SK-N-SH (cell line): Measurements from ENCODE around the gene NPFFR1. TPM values are rescaled to one million over a fixed set of nuclear protein-coding genes. Genes with fewer than 3 reads are reported as not detected.

Experiments
- CTCF ChIA-PET: fragments of 300-600, 350-600 bp; formaldehyde crosslinking; extraction: SDS; loops from one replicate; lab custom pipeline; 2021; lab: Yijun Ruan, JAX
- POLR2A ChIA-PET: fragments of 350-600 bp; sonication (Branson Sonifier 250); formaldehyde crosslinking; extraction: SDS; loops from one replicate; lab custom pipeline; 2020; ENCODE audit warnings: antibody characterized with exemption, inconsistent platforms; lab: Yijun Ruan, JAX
- DNase-seq: peaks from one replicate; pipeline ENCODE4 v3.0.0; 2012
- H2AFZ ChIP-seq: fragments of 200-600 bp; sonication (generic); 2 replicates; pipeline ENCODE4 v1.8.1; 2016; ENCODE audit warnings: antibody characterized with exemption, mild to moderate bottlenecking, low read depth
- H3F3A ChIP-seq: fragments of 200-600 bp; sonication (generic); replicated peaks from 2 replicates; pipeline ENCODE3; 2016; ENCODE audit warnings: antibody characterized with exemption, mild to moderate bottlenecking; ENCODE audit not compliant: insufficient read depth
- H3K27ac ChIP-seq, 2 experiments: fragments of 200-500 bp in 1 of 2; fragments of 200-600 bp in 1 of 2; sonication (Bioruptor generic) in 1 of 2; sonication (generic), shearing (Covaris generic) in 1 of 2; 2 replicates each; pipeline versions ENCODE4 v1.5.1 to v1.6.1; 2014 to 2016; ENCODE audit warnings: low read depth in 2 of 2, inconsistent platforms in 1 of 2, low read length in 1 of 2, mild to moderate bottlenecking in 1 of 2, mixed read lengths in 1 of 2
- H3K27me3 ChIP-seq: fragments of 200-600 bp; sonication (generic), shearing (Covaris generic); 2 replicates; pipeline ENCODE4 v1.6.1; 2016; ENCODE audit warnings: mixed run types; ENCODE audit not compliant: insufficient read depth
- H3K36me3 ChIP-seq, 2 experiments: fragments of 200-500 bp in 1 of 2; fragments of 200-600 bp in 1 of 2; sonication (Bioruptor generic) in 1 of 2; sonication (generic) in 1 of 2; replicated peaks in 1 of 2; 2 replicates each; pipeline versions ENCODE3 to v1.5.1; 2014 to 2016; ENCODE audit warnings: low read length in 1 of 2, mild to moderate bottlenecking in 1 of 2; ENCODE audit not compliant: insufficient read depth in 2 of 2, control insufficient read depth in 1 of 2
- H3K4me1 ChIP-seq, 2 experiments: fragments of 200-500 bp in 1 of 2; fragments of 200-600 bp in 1 of 2; sonication (Bioruptor generic) in 1 of 2; sonication (generic), shearing (Covaris generic) in 1 of 2; 2 replicates each; pipeline versions ENCODE4 v1.5.1 to v1.6.1; 2014 to 2016; ENCODE audit warnings: low read depth in 1 of 2, low read length in 1 of 2, mixed run types in 1 of 2; ENCODE audit not compliant: insufficient read depth in 2 of 2, control insufficient read depth in 1 of 2
- H3K4me2 ChIP-seq: fragments of 200-600 bp; sonication (generic), shearing (Covaris generic); 2 replicates; pipeline ENCODE4 v1.6.1; 2017; ENCODE audit warnings: mixed run types
- H3K4me3 ChIP-seq, 2 experiments: fragments of 200-500 bp in 1 of 2; fragments of 200-600 bp in 1 of 2; sonication (Bioruptor generic) in 1 of 2; sonication (generic), shearing (Covaris generic) in 1 of 2; 2 replicates each; pipeline versions ENCODE4 v1.5.1 to v1.8.1; 2014 to 2016; ENCODE audit warnings: low read depth in 2 of 2, inconsistent platforms in 1 of 2, low read length in 1 of 2, mild to moderate bottlenecking in 1 of 2, mixed read lengths in 1 of 2, moderate library complexity in 1 of 2
- H3K79me2 ChIP-seq: fragments of 200-600 bp; sonication (generic); 2 replicates; pipeline ENCODE4 v1.8.1; 2017; ENCODE audit warnings: mild to moderate bottlenecking; ENCODE audit not compliant: insufficient read depth
- H3K9ac ChIP-seq: fragments of 200-600 bp; sonication (generic); 2 replicates; pipeline ENCODE4 v1.6.1; 2017; ENCODE audit warnings: mixed run types
- H3K9me2 ChIP-seq: fragments of 200-600 bp; sonication (generic); 2 replicates; pipeline ENCODE4 v1.6.1; 2017; ENCODE audit warnings: mixed run types
- H3K9me3 ChIP-seq: fragments of 200-600 bp; sonication (generic); 2 replicates; pipeline ENCODE4 v1.6.1; 2017; ENCODE audit warnings: mixed run types, mild to moderate bottlenecking, moderate library complexity
- H4K20me1 ChIP-seq: fragments of 200-600 bp; sonication (generic); 2 replicates; pipeline ENCODE4 v1.6.1; 2017; ENCODE audit warnings: mild to moderate bottlenecking, mixed run types; ENCODE audit not compliant: insufficient read depth
- CHD2 ChIP-seq: fragments of 150-350 bp; IDR thresholded peaks from 2 replicates; pipeline ENCODE4 v1.6.1; 2018; ENCODE audit warnings: low read length; ENCODE audit not compliant: partially characterized antibody
- FOSL2 ChIP-seq: IDR thresholded peaks from 2 replicates; pipeline ENCODE4 v1.4.0; 2012; ENCODE audit warnings: low read depth, mild to moderate bottlenecking, moderate library complexity, borderline replicate concordance
- GABPA ChIP-seq: IDR thresholded peaks from 2 replicates; pipeline ENCODE4 v1.4.0; 2012; ENCODE audit warnings: low read depth, mild to moderate bottlenecking
- GATA2 ChIP-seq: sonication (generic); formaldehyde crosslinking; IDR thresholded peaks from 2 replicates; pipeline ENCODE4 v1.5.0; 2020; ENCODE audit warnings: mild to moderate bottlenecking, missing genetic modification reagents
- MEF2A ChIP-seq: IDR thresholded peaks from 2 replicates; pipeline ENCODE4 v1.4.0; 2012; ENCODE audit warnings: low read depth, borderline replicate concordance
- RAD21 ChIP-seq: IDR thresholded peaks from 2 replicates; pipeline ENCODE4 v1.6.1; 2012; ENCODE audit warnings: mild to moderate bottlenecking, low read length
- RFX5 ChIP-seq: IDR thresholded peaks from 2 replicates; pipeline ENCODE4 v1.6.1; 2012; ENCODE audit warnings: mild to moderate bottlenecking, improper control_type of control experiment, low read length
- SMC3 ChIP-seq: IDR thresholded peaks from 2 replicates; pipeline ENCODE4 v1.6.1; 2012; ENCODE audit warnings: low read depth, low read length, improper control_type of control experiment
- YY1 ChIP-seq: IDR thresholded peaks from 2 replicates; pipeline ENCODE4 v1.4.0; 2012; ENCODE audit warnings: low read depth, mild to moderate bottlenecking
- WGBS: methylation state at CpG from one replicate; pipeline ENCODE4 v1.1.6; 2017; ENCODE audit warnings: low lambda C conversion rate; 5-methylcytosine and 5-hydroxymethylcytosine counted together
- polyA plus RNA-seq, 3 experiments: library from polyadenylated mRNA; depleted of rRNA; stranded (reverse); fragments of >200 nt; gene quantifications; 2 replicates each; pipeline ENCODE4 v1.2.3, GENCODE V29; 2012
- TF ChIP-seq, protein P1 (sequence below): IDR thresholded peaks from 2 replicates; pipeline ENCODE4 v1.4.0; 2012; ENCODE audit warnings: low read depth
- TF ChIP-seq, protein P2 (sequence below): fragments of 150-350 bp; IDR thresholded peaks from 2 replicates; pipeline ENCODE4 v1.6.1; 2016; ENCODE audit warnings: mild to moderate bottlenecking, low read depth, low read length
- TF ChIP-seq, protein P3 (sequence below): fragments of 150-350 bp; IDR thresholded peaks from 2 replicates; pipeline ENCODE4 v1.6.1; 2017; ENCODE audit warnings: antibody characterized with exemption, low read length, low read depth, borderline replicate concordance

Gene NPFFR1
- polyA plus RNA-seq, 1 of the 3 experiments (the other 2 are of a cell fraction): not detected

DNA sequence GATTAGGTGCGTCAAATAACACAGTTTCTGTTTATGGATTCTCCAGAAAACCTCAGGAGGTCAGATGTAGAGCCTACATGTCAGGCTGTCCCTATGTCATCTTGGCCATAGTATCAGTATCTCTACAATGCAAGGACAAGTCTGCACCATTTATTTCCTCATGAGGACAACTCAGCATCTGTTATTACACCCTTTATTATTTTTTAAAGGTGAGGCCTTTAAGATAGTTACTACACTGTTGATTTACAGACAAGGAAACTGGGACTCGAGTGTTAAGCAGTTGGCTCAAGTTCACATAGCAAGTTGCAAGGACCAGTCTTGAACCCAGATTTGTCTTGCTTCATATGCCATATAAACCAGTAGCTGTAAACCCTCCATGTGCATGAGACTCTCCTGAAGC lies 27.3 kb downstream of the NPFFR1 start:
- Histone ChIP-seq H3K4me1 (no peaks in the 10 kb centered on the region), H3K4me2 (no peak overlapping the region), H3K36me3 (no peaks in the 10 kb centered on the region), H3K27me3 (no peaks in the 10 kb centered on the region; the same call in 1 of the 2 replicates), H3K4me3 (no peak overlapping the region), H3K27ac (no peak overlapping the region), H4K20me1 (no peaks in the 10 kb centered on the region), H3F3A (no peaks in the 10 kb centered on the region), H3K79me2 (no peaks in the 10 kb centered on the region), H3K9ac (no peak overlapping the region), H3K9me2 (no peaks in the 10 kb centered on the region), H2AFZ (no peak overlapping the region), H3K9me3 (no peaks in the 10 kb centered on the region)
- TF ChIP-seq GATA2 (CRISPR knock-in tag) (no peak), RAD21 (no peak), MEF2A (no peak)
- CTCF ChIA-PET: interaction anchor here (1.0 to 1.4 kb wide), 3 partner anchors 9 to 108 kb away, joined by 3 to 4 read pairs (median 3); no protein-coding TSS in a partner anchor
- POLR2A ChIA-PET: no interaction called here
- no peak for DNase-seq
- 89% methylated on average over 2 of the region's 2 CpGs for WGBS

DNA sequence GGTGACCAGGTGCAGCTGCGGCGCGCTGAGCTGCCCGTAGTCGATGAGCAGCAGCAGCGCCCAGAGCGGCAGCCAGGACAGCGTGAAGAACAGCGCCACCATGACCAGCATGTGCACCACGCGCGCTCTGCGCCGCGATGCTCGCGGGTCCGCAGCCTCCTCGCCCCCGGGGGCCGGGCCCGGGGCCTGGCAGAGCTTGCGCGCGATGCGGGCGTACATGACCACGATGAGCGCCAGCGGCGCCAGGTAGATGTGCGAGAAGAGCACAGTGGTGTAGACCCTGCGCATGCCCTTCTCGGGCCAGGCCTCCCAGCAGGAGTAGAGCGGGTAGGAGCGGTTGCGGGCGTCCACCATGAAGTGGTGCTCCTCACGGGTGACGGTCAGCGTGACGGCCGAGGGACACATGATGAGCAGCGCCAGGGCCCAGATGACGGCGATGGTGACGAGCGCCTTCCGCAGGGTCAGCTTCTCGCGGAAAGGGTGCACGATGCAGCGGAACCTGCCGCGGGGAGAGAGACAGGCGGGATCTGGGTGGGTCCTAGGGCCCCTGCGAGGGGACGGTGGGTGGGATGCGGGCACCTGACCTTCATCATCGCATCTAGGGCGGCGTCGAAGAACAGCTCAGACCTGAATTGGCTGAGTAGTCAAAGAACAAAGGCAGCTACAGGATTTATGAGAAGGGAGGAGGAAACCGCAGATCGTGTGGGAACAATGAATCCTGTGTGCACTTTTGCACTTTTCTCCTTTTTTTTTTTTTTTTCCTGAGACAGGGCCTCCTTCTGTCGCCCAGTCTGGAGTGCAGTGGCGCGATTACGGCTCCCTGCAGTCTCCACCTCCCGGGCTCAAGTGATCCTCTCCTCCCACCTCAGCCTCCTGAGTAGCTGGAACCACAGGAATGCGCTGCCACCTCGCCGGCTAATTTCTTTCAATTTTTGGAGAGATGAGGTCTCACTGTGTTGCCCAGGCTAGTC lies 28.2 kb downstream of the NPFFR1 start:
- CTCF ChIA-PET: interaction anchor here (1.4 kb wide), 1 partner anchor 18 kb away, joined by 4 read pairs; no protein-coding TSS in a partner anchor
- Histone ChIP-seq H3K79me2 (no peaks in the 10 kb centered on the region), H2AFZ (no peak overlapping the region), H3K36me3 (no peaks in the 10 kb centered on the region), H3K27me3 (no peaks in the 10 kb centered on the region; the same call in 1 of the 2 replicates), H3K9me3 (no peaks in the 10 kb centered on the region), H3F3A (no peaks in the 10 kb centered on the region), H3K9ac (no peak overlapping the region)
- no peak for DNase-seq
- POLR2A ChIA-PET: interaction anchor here (0.6 kb wide), 1 partner anchor 27 kb away, joined by 7 read pairs; no protein-coding TSS in a partner anchor
- 90% methylated on average over 69 of the region's 73 CpGs for WGBS
- TF ChIP-seq YY1 (no peak), MEF2A (no peak), GABPA (no peak), RFX5 (no peak), CHD2 (no peak), FOSL2 (no peak), SMC3 (no peak), RAD21 (no peak)
- TF ChIP-seq, protein P1, sequence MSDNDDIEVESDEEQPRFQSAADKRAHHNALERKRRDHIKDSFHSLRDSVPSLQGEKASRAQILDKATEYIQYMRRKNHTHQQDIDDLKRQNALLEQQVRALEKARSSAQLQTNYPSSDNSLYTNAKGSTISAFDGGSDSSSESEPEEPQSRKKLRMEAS: no peak
- TF ChIP-seq, protein P2, sequence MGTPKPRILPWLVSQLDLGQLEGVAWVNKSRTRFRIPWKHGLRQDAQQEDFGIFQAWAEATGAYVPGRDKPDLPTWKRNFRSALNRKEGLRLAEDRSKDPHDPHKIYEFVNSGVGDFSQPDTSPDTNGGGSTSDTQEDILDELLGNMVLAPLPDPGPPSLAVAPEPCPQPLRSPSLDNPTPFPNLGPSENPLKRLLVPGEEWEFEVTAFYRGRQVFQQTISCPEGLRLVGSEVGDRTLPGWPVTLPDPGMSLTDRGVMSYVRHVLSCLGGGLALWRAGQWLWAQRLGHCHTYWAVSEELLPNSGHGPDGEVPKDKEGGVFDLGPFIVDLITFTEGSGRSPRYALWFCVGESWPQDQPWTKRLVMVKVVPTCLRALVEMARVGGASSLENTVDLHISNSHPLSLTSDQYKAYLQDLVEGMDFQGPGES: no peak
- TF ChIP-seq, protein P3, sequence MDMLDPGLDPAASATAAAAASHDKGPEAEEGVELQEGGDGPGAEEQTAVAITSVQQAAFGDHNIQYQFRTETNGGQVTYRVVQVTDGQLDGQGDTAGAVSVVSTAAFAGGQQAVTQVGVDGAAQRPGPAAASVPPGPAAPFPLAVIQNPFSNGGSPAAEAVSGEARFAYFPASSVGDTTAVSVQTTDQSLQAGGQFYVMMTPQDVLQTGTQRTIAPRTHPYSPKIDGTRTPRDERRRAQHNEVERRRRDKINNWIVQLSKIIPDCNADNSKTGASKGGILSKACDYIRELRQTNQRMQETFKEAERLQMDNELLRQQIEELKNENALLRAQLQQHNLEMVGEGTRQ: no peak
- TF ChIP-seq, all 33 proteins: peak for 0
- Histone ChIP-seq H3K4me2 (no peak overlapping the region), H3K4me1 (no peaks in the 10 kb centered on the region), H4K20me1 (no peaks in the 10 kb centered on the region), H3K27ac (no peak overlapping the region), H3K9me2 (no peaks in the 10 kb centered on the region), H3K4me3 (no peak overlapping the region)
